GM19372 (cell line): Measurements from ENCODE around the gene MDH1.

Experiments
- ATAC-seq: cut with Tn5 transposase; IDR thresholded peaks from one replicate; pipeline ENCODE4 v1.9.1; 2021; ENCODE audit warnings: mild to moderate bottlenecking, low read depth, moderate library complexity; ENCODE audit not compliant: unreplicated experiment

Gene MDH1

DNA sequence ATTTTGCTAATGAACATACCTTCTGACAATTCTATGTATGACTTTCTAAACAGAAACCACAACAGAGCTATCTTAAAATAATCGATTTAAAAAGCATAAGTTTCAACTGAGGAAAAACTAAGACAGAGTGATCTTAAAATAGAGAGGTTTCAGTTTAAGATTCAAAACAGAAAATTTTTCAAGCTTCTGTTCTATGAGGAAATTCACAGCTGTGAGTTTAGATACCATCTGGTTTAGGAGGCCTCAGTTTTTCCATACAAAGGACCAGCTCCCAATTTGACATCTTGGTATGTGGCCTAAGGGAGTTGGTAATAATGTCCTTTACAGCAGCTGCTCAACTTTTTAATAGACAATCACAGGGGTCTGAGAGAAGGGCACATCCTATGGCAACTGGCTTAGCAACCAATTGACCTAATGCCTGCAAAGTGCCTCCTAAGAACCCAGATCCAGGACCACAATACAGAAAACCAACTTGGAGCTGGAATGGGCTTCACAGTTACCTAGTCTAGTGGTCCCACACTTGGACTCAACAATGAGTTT, 39.7 kb downstream of the MDH1 start:
- ATAC-seq: no peak

DNA sequence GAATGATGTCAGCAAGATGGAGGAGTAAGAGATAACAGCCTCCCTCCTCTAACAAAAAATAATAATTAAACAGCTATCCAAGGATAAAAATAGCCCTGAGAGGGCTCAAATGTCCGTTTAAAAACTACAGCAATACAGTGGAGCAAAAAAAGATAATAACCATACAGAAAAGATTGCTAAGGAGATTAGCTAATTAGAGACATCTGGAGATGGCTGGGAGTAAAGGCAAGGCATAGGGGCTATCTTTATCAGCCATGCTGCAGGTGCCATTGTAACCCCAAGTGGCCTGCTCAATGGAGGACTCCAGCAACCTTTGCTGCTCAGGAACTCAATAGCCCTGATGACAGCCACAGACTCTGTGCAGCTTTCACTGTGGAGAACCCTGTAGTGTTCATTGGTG, 42.7 kb downstream of the MDH1 start:
- ATAC-seq: no peak

DNA sequence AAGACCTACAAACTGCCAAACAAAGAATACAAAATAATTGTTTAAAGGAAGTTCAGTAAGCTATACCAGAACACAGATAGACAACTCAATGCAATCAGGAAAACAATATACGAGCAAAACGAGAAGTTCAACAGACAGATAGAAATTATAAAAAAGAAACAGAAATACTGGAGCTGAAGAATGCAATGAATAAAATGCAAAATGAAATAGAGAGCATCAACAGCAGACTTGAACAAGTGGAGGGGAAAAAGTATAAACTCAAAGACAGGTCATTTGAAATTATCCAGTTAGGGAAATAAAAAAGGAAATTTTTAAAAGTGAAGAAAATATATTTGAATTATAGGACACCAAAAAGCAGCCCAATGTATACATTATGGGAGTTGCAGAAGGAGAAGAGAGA, 43.6 kb downstream of the MDH1 start:
- ATAC-seq: no peak

DNA sequence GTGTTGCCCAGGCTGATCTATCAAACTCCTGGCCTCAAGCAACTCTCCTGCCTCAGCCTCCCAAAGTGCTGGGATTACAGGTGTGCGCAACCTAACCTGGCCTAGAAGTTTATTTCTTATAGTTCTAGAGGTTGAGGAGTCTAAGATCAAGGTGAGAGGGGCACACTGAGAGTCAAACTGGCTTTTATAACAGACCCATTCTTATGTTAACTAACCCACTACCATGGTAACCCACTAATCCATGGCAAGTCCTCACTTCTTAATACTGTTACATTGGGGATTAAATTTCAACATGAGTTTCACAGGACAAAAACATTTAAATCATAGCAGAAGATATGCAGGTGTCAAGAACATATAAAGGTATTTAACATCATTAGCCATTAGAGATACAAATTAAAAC, 50.6 kb downstream of the MDH1 start:
- ATAC-seq: no peak

DNA sequence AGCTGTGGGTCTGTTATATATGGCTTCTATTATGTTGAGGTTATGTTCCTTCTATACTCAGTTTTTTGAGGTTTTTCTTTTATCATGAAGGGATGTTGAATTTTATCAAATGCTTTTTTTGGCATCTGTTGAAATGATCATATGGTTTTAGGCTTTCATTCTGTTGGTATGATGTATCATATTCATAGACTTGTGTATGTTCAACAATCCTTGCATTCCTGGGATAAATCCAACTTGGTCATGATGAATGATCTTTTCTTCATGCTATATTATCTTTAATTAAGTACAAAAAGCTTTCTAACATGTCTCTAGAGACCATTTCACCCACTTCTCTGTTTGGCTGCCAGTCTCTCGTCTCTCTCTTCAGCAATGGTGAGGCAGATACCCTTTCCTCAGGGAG, 54.2 kb downstream of the MDH1 start:
- ATAC-seq: no peak

DNA sequence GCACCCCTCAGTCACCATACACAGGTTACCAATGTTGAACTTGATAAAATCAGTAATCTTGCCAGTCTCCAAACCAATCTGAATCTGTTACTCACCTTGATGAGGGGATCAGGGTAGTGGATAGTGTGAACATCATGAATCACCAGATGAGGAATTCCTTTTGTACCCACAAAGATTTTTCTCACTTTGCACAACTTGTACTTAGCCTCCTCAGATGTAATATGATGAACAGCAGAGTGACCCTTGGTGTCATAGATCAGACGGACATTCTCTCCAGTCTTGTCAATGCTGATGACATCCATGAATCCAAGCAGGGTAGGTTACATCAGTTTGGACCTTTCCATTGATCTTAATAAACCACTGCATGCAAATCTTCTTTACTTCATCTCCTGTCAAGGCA, 54.7 kb downstream of the MDH1 start:
- ATAC-seq: no peak

DNA sequence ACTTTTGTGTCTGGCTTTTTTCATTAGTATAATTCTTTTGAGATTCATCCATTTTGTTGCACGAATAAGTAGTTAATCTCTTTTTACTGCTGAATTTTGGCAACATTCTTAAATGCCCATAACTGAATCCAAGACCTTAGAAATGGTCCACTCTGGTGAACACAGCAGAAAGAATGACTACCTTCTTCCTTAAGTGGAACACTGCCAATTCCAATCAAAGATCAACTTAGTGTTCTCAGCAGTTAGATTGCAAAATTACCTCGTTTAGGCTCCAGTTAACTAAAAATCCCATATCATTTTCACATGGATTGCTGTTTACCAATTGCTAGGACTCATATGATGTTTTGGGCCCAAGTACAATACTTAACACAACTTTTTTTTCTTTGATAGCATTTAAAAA, 59.9 kb downstream of the MDH1 start:
- ATAC-seq: no peak

DNA sequence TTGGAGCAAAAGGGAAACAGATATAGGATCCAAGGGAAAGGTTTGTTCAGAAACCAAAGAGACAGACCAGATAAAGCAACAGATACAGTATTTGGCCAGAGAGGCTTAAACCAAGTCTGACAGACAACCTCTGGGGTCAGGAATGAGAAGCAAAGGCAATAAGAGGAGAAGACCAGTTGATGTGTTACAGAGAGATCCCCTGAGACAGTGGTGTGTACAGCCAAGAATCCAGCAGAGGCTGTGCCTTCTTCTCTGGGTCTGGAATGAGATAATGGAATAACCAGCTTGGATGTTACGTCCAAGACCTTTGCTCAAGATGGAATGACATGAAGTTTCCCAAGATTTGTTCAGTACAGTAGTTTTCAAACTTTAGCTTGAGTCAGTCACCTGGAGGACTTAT, 61.1 kb downstream of the MDH1 start:
- ATAC-seq: no peak

DNA sequence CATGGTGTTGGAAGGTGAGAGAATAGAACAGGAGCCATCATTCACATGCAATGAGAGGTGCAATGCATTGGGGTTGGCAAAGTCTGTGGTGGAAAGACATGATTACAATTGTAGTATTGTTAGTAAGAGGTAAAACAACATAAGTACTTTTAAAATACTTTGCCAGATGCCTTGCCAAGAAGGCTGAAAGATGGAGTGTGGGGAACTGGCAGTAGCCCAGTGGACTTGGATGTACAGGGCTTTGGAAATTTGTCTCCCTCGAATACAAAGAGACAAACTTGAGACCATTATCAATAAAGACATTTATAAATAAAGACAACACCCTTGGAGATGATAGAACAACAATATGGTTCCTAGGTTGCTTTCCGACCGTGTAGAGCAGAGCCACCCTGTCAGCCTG, 62.0 kb downstream of the MDH1 start:
- ATAC-seq: no peak

DNA sequence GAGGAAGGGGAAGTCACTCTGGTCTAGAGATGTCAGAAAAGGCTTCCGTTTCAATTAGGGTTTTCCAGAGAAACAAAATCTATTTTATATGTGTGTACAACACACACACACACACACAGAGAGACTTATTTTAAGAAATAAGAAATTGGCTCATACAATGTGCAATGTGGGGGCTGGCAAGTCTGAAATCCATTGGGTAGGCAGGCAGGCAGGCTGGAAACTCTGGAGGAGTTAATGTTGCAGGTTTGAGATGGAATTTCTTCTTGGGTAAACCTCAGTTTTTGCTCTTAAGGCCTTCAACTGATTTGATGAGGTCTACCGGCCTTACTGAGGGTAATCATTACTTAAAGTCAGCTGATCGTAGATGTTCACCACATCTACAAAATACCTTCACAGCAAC, 62.6 kb downstream of the MDH1 start:
- no peak for ATAC-seq

DNA sequence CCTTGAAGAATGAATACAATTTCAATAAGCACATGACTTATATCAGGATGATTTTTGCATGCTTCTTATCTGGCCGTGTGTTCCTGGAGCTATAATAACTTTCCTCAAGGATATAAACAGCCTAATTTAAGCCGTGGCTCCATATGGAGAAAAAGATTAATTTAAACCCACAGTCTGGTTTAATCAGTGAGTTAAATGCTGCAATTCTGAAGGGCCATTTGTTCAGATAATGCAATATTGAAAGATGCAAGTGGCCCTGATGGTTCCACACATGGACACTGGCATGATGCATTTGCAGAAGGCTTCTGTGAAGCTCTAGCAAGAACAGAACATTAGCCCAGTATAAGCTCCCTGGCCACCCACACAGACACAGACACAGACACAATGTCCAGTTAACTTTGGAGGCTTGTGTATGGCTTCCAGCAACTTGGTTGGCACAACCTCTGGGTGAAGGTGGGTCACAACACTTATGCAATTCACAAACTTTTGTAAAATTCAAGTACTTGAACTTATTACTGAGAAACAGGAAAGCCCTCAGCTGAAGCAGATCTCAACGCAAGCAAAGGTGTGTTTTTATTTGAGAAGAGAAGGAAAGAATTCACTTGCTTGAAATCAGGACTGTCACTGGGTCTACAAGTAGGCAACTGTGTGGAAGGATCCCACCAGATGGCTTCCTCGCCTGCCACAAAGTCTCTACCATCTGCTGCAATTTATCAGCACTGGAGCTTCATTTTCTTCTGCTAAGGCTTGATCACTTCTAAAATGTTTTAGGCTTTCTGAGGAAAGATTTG, 63.3 kb downstream of the MDH1 start:
- no peak for ATAC-seq

DNA sequence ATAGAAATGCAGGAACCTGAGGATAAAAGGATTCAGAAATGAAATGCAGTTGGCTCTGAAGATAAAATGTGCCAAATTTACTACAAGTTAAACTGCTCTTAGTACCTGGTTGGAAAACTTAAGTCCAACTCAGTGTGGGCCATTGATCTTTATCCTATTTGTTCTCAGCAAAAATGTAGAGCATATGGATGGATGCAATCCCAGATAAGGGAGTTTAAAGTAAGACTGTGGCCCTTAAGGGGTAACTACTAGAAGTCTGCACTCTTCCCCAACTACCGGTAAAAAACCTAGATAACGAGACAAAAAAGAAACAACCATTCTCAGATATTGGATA, 63.9 kb downstream of the MDH1 start:
- no peak for ATAC-seq

DNA sequence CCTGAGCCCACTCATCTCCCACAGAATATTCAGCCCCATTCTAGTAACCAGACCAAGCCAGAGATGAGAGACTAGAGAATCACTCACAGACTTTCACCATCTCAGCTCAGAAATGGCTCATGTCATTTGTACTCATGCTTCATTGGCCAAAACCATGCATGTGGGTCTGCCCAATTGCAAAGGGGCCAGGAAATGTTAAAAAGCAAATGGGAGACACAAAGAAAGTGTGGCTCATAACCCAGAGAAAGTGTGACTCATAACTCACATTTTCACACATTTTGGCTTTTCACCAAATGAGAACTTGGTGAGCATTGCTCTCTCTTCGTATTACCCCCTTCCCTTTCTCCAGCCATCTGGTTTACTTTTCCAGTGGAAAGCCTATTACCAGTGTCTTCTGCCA, 66.2 kb downstream of the MDH1 start:
- no peak for ATAC-seq
